ENCODE data around the gene NEO1.

Gene NEO1

GRCh38 chr15:73321496-73322450 is 269.5 kb downstream of the NEO1 start:
- TF ChIP-seq, protein P1, sequence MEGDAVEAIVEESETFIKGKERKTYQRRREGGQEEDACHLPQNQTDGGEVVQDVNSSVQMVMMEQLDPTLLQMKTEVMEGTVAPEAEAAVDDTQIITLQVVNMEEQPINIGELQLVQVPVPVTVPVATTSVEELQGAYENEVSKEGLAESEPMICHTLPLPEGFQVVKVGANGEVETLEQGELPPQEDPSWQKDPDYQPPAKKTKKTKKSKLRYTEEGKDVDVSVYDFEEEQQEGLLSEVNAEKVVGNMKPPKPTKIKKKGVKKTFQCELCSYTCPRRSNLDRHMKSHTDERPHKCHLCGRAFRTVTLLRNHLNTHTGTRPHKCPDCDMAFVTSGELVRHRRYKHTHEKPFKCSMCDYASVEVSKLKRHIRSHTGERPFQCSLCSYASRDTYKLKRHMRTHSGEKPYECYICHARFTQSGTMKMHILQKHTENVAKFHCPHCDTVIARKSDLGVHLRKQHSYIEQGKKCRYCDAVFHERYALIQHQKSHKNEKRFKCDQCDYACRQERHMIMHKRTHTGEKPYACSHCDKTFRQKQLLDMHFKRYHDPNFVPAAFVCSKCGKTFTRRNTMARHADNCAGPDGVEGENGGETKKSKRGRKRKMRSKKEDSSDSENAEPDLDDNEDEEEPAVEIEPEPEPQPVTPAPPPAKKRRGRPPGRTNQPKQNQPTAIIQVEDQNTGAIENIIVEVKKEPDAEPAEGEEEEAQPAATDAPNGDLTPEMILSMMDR (IDR thresholded peaks at IDR 0.05; ENCODE audit: extremely low read depth, missing control alignments): no peak
- no peak for DNase-seq (ENCODE audit: low spot score)

GRCh38 chr15:73322665-73323373 is 270.6 kb downstream of the NEO1 start:
- no peak for DNase-seq (ENCODE audit: low spot score)
- TF ChIP-seq, protein P1 (IDR thresholded peaks at IDR 0.05; ENCODE audit: extremely low read depth, missing control alignments): no peak

GRCh38 chr15:73323374-73323955 is 271.2 kb downstream of the NEO1 start:
- TF ChIP-seq, protein P1 (IDR thresholded peaks at IDR 0.05; ENCODE audit: extremely low read depth, missing control alignments): no peak
- DNase-seq (ENCODE audit: low spot score): no peak

- no peak for DNase-seq (ENCODE audit: low spot score)
- TF ChIP-seq, protein P1 (IDR thresholded peaks at IDR 0.05; ENCODE audit: extremely low read depth, missing control alignments): no peak
These were observed 271.7 kb downstream of the NEO1 start for GRCh38 chr15:73323956-73324355.

DNA sequence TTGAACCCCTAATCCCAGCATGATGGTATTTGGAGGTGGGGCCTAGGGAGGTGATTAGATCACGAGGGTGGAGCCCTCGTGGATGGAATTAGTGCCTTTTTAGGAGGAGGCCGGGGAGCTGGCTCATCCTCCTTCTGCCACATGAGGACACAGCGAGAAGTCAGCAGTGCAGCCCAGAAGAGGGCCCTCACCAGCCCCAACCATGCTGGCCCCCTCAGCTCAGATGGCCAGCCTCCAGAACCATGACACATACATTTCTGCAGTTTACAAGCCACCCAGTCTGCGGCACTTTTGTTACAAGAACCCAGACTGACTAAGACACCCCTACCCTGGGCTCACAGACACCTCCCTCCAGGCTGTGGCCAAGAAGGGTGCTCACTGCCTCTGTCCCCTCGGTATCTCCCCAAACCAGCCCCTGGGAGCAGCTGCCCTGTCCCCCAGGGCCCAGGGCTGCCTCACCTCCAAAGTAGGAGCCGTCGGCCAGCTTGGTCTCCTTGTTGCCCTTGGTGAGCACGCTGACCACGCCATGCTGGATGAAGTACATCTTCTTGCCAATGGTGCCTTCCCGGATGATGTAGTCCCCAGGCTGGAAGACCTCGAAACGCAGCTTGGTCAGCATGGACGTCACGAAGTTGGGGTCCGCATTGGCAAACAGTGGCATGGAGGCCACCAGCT is 272.4 kb downstream of the NEO1 start:
- TF ChIP-seq, protein P1 (IDR thresholded peaks at IDR 0.05; ENCODE audit: extremely low read depth, missing control alignments): no peak
- DNase-seq (ENCODE audit: low spot score): no peak

DNA sequence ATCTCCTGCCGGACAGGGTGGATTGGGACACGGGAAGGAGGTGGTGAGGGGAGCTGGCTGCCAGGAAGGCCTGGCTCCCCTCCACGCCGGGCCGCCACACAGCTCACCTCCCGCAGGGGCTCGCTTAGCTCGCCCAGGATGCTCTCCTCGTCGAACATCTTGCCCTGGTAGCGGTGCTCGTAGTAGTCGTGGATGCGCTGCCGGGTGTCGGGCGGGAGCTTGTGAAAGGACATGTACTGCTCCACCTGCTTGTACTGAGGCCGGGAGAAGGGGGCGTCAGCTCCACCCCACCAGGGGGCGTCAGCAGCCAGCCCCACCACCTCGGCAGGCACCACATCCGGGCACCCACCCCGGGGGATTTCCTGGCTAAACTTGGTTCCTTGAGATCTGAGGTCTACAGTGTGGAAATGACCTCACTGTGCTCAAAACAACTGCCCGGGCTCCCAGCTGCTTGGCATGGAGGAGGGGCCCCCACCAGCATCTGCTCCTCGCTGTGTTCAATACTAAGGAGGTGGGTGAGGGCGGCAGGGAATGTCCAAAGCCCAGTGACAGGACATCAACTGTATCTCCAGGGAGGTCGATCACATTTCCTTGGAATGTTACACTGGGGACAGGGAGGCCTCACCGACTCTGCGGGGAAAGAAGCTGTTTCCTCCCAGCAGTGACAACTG is 273.1 kb downstream of the NEO1 start:
- peak; percentile 69 for DNase-seq (ENCODE audit: low spot score)
- TF ChIP-seq, protein P1 (IDR thresholded peaks at IDR 0.05; ENCODE audit: extremely low read depth, missing control alignments): no peak

Data from GM20000 (cell line).